ENCODE results near the gene ATXN2.
A peak's percentile ranks its signal among the peaks of the same experiment; 100 is the strongest.
"Not testable (repeated sequence)": the region's sequence is repeated elsewhere in the genome, so short reads cannot be mapped to it uniquely, and the experiment has no call there.

The ATXN2 gene

GRCh38 chr12:111413442-111414086, 185.6 kb downstream of the ATXN2 start:
- no peak for DNase-seq

GRCh38 chr12:111412830-111413441, 186.2 kb downstream of the ATXN2 start:
- no peak for DNase-seq

- DNase-seq: no peak
Measured at GRCh38 chr12:111412007-111412829, 186.9 kb downstream of the ATXN2 start.

GRCh38 chr12:111411185-111411764, 187.8 kb downstream of the ATXN2 start:
- no peak for DNase-seq

DNA sequence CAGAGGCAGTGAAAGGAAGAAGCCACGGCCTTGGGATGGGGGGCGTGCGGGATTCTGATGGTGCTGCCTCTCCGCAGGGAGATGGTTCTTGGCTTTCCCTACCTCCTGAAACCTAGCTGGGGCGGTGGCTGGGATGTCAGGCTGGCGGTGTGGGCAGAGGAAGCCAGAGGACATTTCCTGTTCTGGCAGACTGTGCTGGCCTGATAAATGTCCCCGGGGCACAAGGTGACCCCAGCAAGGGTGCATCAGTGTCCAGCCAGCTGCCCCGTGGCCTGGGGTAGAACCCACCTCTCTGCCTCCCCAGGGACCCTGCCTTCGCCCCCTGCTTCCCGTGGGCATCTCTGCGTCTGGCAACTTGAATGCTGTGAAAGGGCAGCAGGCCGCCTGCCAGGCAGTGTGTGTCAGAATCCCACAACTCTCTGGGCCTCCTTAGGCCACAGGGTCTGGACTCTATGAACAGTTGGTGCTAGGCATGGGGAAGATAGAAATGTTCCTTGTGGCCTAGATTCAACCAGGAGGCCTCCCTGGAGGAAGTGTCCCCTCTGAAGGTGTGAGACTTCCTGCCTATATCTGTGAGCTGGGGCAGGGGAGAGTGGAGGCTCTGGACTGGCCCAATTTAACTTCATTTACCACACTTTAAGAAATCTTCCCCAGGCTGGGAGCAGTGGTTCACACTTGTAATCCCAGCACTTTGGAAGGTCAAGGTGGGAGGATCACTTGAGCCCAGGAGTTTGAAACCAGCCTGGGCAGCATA, 188.5 kb downstream of the ATXN2 start:
- no peak for DNase-seq

DNA sequence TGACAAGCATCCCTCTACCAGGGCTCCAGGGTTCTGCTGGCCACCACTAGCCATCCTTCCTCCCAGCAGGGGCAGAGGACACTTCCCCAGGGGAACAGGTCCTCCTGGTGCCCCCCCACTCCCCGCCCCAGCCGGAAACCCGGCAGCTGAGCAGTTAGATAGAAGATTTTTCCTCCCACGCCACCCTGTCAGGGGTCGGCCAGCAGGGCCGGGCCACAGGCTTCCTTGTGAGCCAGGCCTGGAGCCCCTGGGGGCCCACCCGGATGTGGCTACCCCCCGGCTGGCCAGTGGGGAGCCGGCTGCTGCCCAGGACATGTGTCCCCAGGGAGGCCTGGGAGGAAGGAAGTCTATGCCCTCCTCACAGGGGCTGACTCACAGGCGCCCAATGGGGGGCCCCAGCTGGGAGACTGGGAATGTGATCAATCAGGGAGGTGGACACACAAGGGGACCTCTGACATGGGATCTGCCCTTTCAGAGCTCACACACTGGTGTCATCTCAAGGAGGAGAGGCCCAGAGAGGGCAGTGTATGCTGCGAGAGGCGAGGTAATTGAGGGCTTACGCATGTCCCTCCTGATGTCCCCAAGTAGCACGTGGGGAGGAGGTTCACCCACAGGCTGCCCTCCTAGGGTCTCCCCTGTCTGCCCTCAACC, 189.2 kb downstream of the ATXN2 start:
- no peak for DNase-seq

DNA sequence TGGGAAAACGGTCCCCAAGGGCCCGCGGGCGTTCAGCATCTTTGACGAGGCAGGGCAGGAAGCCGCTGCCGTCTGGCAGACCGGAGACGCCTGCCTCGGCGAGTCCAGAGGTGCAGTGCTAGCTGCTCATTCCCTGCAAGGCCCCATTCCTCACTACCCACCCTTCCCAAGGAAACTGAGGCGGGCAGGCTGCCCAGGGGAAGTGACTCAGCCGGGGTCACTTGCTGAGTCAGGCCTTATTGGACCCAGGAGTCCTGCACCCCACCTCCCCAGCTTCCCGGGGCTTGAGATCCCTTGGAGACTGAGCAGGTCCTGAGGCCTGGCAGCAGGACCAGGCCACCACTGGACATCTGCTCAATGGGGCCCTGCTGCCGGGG, 189.7 kb downstream of the ATXN2 start:
- DNase-seq: no peak

DNA sequence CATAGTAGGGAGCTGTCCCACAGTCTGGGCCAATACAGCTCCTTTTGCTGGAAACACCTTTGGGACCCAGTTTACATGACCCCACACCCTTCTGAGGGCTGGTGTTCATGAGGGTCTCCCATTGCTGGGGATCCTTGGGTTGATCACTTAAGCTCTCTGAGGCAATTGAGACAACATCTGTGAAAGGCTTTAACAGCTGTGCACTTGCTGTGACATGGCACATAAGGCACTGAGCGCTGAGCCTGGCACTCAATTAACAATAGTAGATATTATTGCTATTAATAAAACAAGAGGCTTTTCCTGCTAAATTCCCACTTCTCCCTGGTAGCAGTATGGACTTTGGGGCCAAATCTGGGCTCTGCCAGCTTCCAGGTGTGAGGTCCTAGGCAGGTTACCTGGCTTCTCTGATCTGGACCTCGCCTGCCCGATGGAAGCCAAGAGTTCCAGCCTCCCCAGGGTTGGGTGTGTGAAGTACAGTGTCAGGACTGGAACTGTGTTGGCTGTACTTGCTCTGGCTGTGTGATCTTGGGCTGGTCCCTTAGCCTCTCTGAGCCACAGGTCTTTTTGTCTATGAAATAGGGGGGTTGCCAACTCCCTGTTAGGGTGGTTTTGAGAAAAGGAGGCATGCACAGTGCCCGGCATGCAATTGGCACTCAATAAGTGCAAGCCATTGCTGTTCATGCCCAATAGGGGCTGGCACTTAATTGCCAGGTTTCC, 190.3 kb downstream of the ATXN2 start:
- no peak for DNase-seq

DNA sequence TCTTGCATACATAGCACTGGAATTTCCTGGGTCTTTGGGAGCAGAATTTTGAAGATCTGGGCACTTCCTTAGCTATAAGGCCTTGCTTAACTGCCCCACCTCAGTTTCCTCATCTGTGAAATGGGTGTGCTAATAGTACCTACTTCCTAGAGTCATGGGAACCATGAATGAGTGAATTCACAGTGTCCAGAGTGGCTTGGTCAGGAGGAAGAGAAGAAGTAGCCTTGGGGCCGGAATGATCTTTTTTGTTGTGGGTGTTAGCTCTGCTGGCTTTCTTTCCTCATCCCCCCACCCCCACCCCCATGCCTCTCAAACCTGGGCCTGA, 191.0 kb downstream of the ATXN2 start:
- no peak for DNase-seq

DNA sequence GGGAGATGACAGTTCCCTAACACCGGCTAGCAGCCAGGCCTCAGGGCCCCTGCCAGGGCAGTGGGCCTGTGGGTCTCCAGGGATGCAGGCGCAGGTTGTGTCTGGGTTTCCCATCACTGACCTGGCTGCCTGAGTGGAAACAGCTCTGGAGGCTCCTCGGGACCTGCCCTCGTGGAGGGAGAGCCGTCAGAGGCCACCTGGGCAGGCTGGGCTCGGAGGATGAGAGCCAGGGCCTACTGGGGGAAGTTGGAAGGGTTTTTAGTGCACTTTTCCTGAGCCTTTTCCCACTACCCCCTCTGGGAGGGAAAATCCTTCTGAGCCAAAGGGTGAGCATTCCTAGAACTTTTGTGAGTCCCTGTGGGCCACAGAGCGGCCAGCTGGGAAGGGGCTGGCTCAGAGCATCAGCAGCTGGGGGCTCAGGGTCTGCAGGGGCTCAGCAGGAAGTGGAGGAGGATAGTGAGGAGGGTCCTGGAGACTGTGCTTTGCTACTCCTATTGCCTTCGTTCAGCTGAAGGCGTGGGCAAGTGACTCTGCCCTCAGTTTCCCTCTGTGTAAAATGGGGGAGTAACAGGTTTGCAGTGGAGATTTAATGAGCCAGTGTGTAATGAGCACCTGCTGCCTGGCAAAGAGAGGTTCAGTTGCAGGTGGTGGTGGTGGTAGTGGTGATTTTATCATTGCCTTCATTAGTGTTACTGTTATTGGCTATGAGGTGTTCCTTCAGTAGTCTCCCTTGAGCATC, 191.6 kb downstream of the ATXN2 start:
- no peak for DNase-seq

GRCh38 chr12:111406474-111407376, 192.4 kb downstream of the ATXN2 start:
- no peak for DNase-seq

DNA sequence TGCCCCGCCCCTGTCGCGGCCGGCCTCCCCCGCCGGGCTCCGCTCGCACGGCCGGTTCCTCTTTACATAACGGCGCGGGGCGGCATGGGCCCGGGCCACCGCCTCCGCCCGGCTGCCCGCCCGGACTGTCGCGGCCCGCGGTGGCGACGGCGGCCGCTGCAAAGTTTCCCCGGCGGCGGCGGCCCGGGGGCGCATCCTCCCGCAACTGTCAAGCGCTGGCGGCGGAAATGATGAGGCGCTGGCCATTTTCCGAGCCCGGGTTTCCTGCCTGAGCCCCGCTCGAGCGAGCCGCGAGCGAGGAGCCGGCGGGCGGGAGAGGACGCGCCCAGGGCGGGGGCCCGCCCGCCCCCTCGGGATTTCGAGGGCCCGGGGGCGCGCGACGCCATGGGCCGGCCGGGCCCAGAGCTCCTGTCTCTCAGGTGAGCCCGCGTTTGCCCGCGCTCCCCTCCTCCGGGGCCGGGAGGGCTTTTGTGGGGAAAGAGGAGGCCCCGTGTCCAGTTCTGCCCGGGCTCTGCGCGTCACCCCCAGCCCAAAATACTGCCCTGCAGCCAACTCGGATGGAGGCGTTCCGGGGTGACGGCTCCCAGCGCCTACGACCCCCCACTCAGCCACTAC, 193.1 kb downstream of the ATXN2 start, which contains the start of gene SH2B3:
Gene SH2B3 (plus strand): TSS at position 65 of the 615 bp plus-strand sequence. CDS start 12,223 bp downstream, outside the sequence.
- DNase-seq: no peak

- peak; percentile 85 for DNase-seq
Measured at GRCh38 chr12:111405149-111405858, 193.8 kb downstream of the ATXN2 start.

DNA sequence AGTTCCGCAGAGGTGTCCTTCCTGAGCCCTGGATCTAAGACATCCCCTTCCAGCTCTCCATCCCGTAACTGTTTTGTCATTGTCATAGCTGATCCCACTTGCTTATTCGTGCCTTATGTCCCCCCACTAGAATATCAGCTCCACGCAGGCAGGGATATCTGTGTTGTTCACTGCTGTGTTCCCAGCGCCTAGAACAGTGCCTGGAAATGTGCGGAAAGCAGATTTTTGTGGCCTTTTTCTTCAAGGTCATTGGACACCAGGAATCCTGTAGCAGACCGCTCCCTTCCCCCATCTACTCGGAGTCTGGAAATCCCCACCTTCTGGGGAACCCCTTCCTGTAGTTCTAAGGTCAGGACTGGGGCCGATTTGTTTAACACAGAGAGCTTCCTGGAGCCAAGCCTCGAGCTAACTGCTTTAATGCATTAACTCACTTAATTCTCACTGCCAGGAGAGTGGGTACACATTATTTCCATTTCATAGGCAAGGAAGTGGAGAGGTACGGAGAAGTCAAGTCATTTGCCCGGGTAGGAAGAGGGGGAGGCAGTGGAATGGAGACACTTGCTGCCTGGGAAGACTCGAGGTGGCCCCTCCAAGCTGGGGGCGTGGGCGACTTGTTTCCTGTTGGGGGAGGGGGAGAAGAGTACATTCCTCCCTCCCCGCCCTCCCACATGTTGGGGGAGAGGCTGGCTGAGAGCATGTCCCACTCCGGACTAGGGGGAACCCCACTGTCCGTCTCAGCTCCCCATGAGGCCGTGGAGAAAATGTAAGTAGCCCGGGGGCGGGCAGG, 194.6 kb downstream of the ATXN2 start:
- DNase-seq: no peak

- not testable (repeated sequence) for DNase-seq
Measured at GRCh38 chr12:111402490-111402824, 196.7 kb downstream of the ATXN2 start.

Measured in NCI-H1092 (cell line).